A549 (cell line): ENCODE data around the gene TRDMT1. TPM values are rescaled to one million over a fixed set of nuclear protein-coding genes. Genes with fewer than 3 reads are reported as not detected.

ENCODE experiments used
- ATAC-seq, 2 experiments: fragments of 200-7000 bp in 1 of 2; fragments of >200 bp in 1 of 2; cut with Nextera tagmentation in 1 of 2; cut with Tn5 transposase in 1 of 2; 3 replicates each; pipeline versions ENCODE4 v1.8.0 to v1.9.1; 2018 to 2020; ENCODE audit warnings: mild to moderate bottlenecking in 1 of 2, moderate library complexity in 1 of 2
- CTCF ChIA-PET: fragments of 300-600 bp; sonication (Branson Sonifier 250); formaldehyde crosslinking; extraction: SDS; loops from one replicate; lab custom pipeline; 2021; ENCODE audit warnings: antibody characterized with exemption, inconsistent platforms; lab: Yijun Ruan, JAX
- POLR2A ChIA-PET: fragments of 350-600 bp; formaldehyde crosslinking; extraction: SDS; loops from one replicate; lab custom pipeline; 2021; ENCODE audit warnings: antibody characterized with exemption, inconsistent platforms; lab: Yijun Ruan, JAX
- DNase-seq, 2 experiments: peaks; one replicate each; pipeline versions ENCODE4 v3.0.0 to v3.0.0-alpha.2; 2011 to 2016; ENCODE audit warnings: low read depth in 1 of 2, low spot score in 1 of 2
- FAIRE-seq: peaks from 2 replicates; lab custom pipeline; 2011; peaks lifted over from hg19 to GRCh38; lab: Jason Lieb, UNC
- H3K27ac ChIP-seq, 2 experiments: fragments of >200 bp; sonication (Bioruptor Twin); formaldehyde crosslinking; 3 replicates each; pipeline ENCODE4 v1.5.1; 2016 to 2017
- H3K4me1 ChIP-seq: fragments of >200 bp; sonication (Bioruptor Twin); formaldehyde crosslinking; 3 replicates; pipeline ENCODE4 v1.6.1; 2016
- H3K4me2 ChIP-seq: fragments of >200 bp; sonication (Bioruptor Twin); formaldehyde crosslinking; 3 replicates; pipeline ENCODE4 v1.6.1; 2016
- H3K4me3 ChIP-seq: fragments of >200 bp; sonication (Bioruptor Twin); formaldehyde crosslinking; 3 replicates; pipeline ENCODE4 v1.5.1; 2016
- H3K9me3 ChIP-seq: fragments of >200 bp; sonication (Bioruptor Twin); formaldehyde crosslinking; 3 replicates; pipeline ENCODE4 v1.6.1; 2016
- E2F6 ChIP-seq: IDR thresholded peaks from 2 replicates; pipeline ENCODE4 v1.6.1; 2012; ENCODE audit warnings: low read depth, borderline replicate concordance
- FOSB ChIP-seq: fragments of 250-450 bp; sonication (Bioruptor Pico); IDR thresholded peaks from 2 replicates; pipeline ENCODE4 v1.5.0; 2020; ENCODE audit warnings: mild to moderate bottlenecking, moderate library complexity
- GATA3 ChIP-seq: IDR thresholded peaks from 2 replicates; pipeline ENCODE4 v1.6.1; 2012; ENCODE audit warnings: borderline replicate concordance
- HES2 ChIP-seq: fragments of >200 bp; sonication (Bioruptor Twin); formaldehyde crosslinking; IDR thresholded peaks from 2 replicates; pipeline ENCODE4 v1.6.1; 2016
- HEYL ChIP-seq: fragments of 250-450 bp; sonication (Bioruptor Pico); IDR thresholded peaks from 2 replicates; pipeline ENCODE4 v1.8.0; 2021; ENCODE audit warnings: mild to moderate bottlenecking, moderate library complexity
- JUN ChIP-seq, 2 experiments: fragments of >200 bp; sonication (Bioruptor Twin); formaldehyde crosslinking; IDR thresholded peaks; 2 replicates in 1 of 2; 3 replicates in 1 of 2; pipeline ENCODE4 v1.6.1; 2016 to 2017
- KDM5A ChIP-seq: fragments of 200-600 bp; sonication (generic); IDR thresholded peaks from 2 replicates; pipeline ENCODE4 v1.6.1; 2016; ENCODE audit warnings: antibody characterized with exemption, mild to moderate bottlenecking
- MAFK ChIP-seq: fragments of 450-650 bp; IDR thresholded peaks from 2 replicates; pipeline ENCODE4 v1.6.1; 2014; ENCODE audit not compliant: partially characterized antibody
- MYC ChIP-seq: IDR thresholded peaks from 2 replicates; pipeline ENCODE4 v1.6.1; 2012; ENCODE audit warnings: mild to moderate bottlenecking, inconsistent platforms, low read length, improper control_type of control experiment, borderline replicate concordance
- POLR2A ChIP-seq: IDR thresholded peaks from 2 replicates; pipeline ENCODE4 v1.6.1; 2012; ENCODE audit warnings: mild to moderate bottlenecking, low read length
- POLR2AphosphoS2 ChIP-seq: conservative IDR thresholded peaks from 2 replicates; pipeline ENCODE4 v1.6.1; 2012; ENCODE audit warnings: low read length, improper control_type of control experiment, inconsistent platforms
- RAD21 ChIP-seq, 2 experiments: fragments of >200 bp in 1 of 2; sonication (Bioruptor Twin) in 1 of 2; formaldehyde crosslinking in 1 of 2; IDR thresholded peaks in 1 of 2; conservative IDR thresholded peaks in 1 of 2; 2 replicates in 1 of 2; 3 replicates in 1 of 2; pipeline ENCODE4 v1.6.1; 2012 to 2018; ENCODE audit warnings: inconsistent platforms in 1 of 2
- RFX5 ChIP-seq: fragments of 450-650 bp; IDR thresholded peaks from 2 replicates; pipeline ENCODE4 v1.7.1; 2014; ENCODE audit warnings: antibody characterized with exemption, mild to moderate bottlenecking, moderate library complexity
- SMC3 ChIP-seq: fragments of >200 bp; sonication (Bioruptor Twin); formaldehyde crosslinking; IDR thresholded peaks from 3 replicates; pipeline ENCODE4 v1.6.1; 2018; ENCODE audit warnings: inconsistent platforms
- TP53 ChIP-seq: fragments of 250-450 bp; sonication (Bioruptor Pico); IDR thresholded peaks from 2 replicates; pipeline ENCODE4 v1.5.0; 2021; ENCODE audit warnings: mild to moderate bottlenecking, moderate library complexity
- ZSCAN20 ChIP-seq: fragments of 250-450 bp; sonication (Bioruptor Pico); IDR thresholded peaks from 2 replicates; pipeline ENCODE4 v1.8.0; 2022; ENCODE audit warnings: mild to moderate bottlenecking, moderate library complexity
- WGBS: methylation state at CpG from one replicate; pipeline ENCODE4 v1.1.6; 2017; ENCODE audit errors: missing lambda C conversion rate; 5-methylcytosine and 5-hydroxymethylcytosine counted together
- polyA plus RNA-seq, 4 experiments: library from polyadenylated mRNA; depleted of rRNA in 3 of 4; stranded (reverse); fragments of >200 nt; fragmentation: RNase III in 1 of 4; extraction: RNeasy Plus Mini Kit Qiagen cat#74134 plus additional on column Dnase treatment in 1 of 4; gene quantifications; 2 replicates in 3 of 4; 3 replicates in 1 of 4; pipeline ENCODE4 v1.2.3, GENCODE V29; 2011 to 2017
- TF ChIP-seq, protein P1 (sequence below): fragments of 450-650 bp; IDR thresholded peaks from 2 replicates; pipeline ENCODE4 v1.6.1; 2014; ENCODE audit warnings: antibody characterized with exemption
- TF ChIP-seq, protein P2 (sequence below): fragments of 150-350 bp; IDR thresholded peaks from 2 replicates; pipeline ENCODE4 v1.6.1; 2014; ENCODE audit warnings: low read depth, mild to moderate bottlenecking, low read length

TRDMT1 gene
- polyA plus RNA-seq, 2 of the 4 experiments (the other 2 are of a cell fraction), result 2.4 to 7.4 TPM

- peak in 1 of 2 experiments; percentile 58 for DNase-seq
- no peak for FAIRE-seq
- 86% methylated on average over 8 of the region's 8 CpGs for WGBS
- Histone ChIP-seq H3K4me3 (no peak overlapping the region), H3K27ac (no peak overlapping the region), H3K4me2 (no peak overlapping the region)
- ATAC-seq, result no peak
- TF ChIP-seq GATA3, result no peak
- TF ChIP-seq POLR2A, result no peak
- 0 out of 3 replicates have a peak, but pooled peaks have one; percentile 17 for TF ChIP-seq SMC3
- no peak for TF ChIP-seq HES2
- TF ChIP-seq, protein P1, sequence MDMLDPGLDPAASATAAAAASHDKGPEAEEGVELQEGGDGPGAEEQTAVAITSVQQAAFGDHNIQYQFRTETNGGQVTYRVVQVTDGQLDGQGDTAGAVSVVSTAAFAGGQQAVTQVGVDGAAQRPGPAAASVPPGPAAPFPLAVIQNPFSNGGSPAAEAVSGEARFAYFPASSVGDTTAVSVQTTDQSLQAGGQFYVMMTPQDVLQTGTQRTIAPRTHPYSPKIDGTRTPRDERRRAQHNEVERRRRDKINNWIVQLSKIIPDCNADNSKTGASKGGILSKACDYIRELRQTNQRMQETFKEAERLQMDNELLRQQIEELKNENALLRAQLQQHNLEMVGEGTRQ, result no peak
- TF ChIP-seq, all 56 proteins: peak for 1
- ChIA-PET POLR2A (no interaction called here), CTCF (interaction anchor here (1.0 to 2.0 kb wide), 3 partner anchors 12 to 1003 kb away, joined by 3 to 5 read pairs (median 3); no protein-coding TSS in a partner anchor)
- Histone ChIP-seq H3K4me1 (peaks cover 38% of the 10 kb centered on the region), H3K9me3 (no peaks in the 10 kb centered on the region)
Observed at GRCh38 chr10:17235136-17235535, 33.7 kb upstream of the TRDMT1 start.

- TF ChIP-seq RAD21 (conservative IDR thresholded peaks at IDR 0.05 in 1 of 2, IDR thresholded peaks at IDR 0.05 in 1 of 2) (no peak), MAFK (peak; percentile 41), JUN (IDR thresholded peaks at IDR 0.05) (peak in 1 of 2 experiments; percentile 3; a peak in 1 of 5 replicates)
- WGBS, result 97% methylated on average over 5 of the region's 5 CpGs
- Histone ChIP-seq H3K27ac (no peak overlapping the region), H3K4me3 (no peak overlapping the region), H3K4me2 (no peak overlapping the region), H3K9me3 (no peaks in the 10 kb centered on the region), H3K4me1 (peaks cover 38% of the 10 kb centered on the region)
- POLR2A ChIA-PET, result no interaction called here
- ATAC-seq, result no peak
- no peak for DNase-seq
- CTCF ChIA-PET, result interaction anchor here (0.5 to 2.0 kb wide), 5 partner anchors 12 to 1004 kb away, joined by 3 to 5 read pairs (median 3); no protein-coding TSS in a partner anchor
- no peak for FAIRE-seq
Observed at GRCh38 chr10:17234431-17234945, 33.0 kb upstream of the TRDMT1 start.

DNA sequence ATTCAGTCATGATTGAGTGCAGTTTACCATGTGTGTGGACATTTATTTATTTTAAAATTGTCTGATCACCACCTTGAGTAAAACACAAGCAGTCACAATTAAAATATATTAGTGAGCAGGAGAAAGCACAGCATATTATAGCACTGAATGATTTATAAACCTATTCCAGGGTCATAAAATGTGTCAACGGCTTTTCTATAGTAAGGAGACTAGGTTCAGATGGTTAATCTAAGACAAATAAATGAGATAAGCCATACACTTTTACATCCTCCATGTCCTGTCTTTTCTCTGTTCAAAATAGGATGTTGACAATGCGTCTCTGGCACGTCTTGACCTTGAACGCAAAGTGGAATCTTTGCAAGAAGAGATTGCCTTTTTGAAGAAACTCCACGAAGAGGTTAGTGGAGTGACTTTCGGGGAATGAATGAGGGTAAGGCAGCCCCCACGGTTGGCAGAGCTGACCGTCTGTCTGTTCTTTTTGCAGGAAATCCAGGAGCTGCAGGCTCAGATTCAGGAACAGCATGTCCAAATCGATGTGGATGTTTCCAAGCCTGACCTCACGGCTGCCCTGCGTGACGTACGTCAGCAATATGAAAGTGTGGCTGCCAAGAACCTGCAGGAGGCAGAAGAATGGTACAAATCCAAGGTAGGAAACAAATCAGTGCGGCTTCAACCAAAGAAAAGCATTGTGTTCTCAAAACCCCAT lies 32.0 kb upstream of the TRDMT1 start:
- WGBS, result 91% methylated on average over 14 of the region's 14 CpGs
- no peak for DNase-seq
- Histone ChIP-seq H3K4me3 (no peak overlapping the region), H3K4me1 (peaks cover 36% of the 10 kb centered on the region), H3K9me3 (no peaks in the 10 kb centered on the region), H3K4me2 (peak overlapping the region; percentile 97; the same call in 2 of the 3 replicates), H3K27ac (no peak overlapping the region)
- FAIRE-seq, result no peak
- no peak for ATAC-seq
- ChIA-PET CTCF (interaction anchor here (0.5 to 4.1 kb wide), 4 partner anchors 27 to 391 kb away, joined by 3 to 14 read pairs (median 6); no protein-coding TSS in a partner anchor), POLR2A (no interaction called here)
- TF ChIP-seq RFX5 (no peak), MYC (no peak), E2F6 (no peak), KDM5A (no peak), JUN (IDR thresholded peaks at IDR 0.05) (0 out of 5 replicates have a peak, but pooled peaks of 1 of the 2 experiments have one; percentile 4), TP53 (CRISPR knock-in tag) (no peak), FOSB (no peak), ZSCAN20 (CRISPR knock-in tag) (no peak), POLR2AphosphoS2 (peak; percentile 84; the same call in 1 of the 2 replicates), HEYL (no peak)
- TF ChIP-seq, protein P2, sequence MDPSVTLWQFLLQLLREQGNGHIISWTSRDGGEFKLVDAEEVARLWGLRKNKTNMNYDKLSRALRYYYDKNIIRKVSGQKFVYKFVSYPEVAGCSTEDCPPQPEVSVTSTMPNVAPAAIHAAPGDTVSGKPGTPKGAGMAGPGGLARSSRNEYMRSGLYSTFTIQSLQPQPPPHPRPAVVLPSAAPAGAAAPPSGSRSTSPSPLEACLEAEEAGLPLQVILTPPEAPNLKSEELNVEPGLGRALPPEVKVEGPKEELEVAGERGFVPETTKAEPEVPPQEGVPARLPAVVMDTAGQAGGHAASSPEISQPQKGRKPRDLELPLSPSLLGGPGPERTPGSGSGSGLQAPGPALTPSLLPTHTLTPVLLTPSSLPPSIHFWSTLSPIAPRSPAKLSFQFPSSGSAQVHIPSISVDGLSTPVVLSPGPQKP, result no peak
